Measurements from ENCODE around the gene SCFD2.

DNA sequence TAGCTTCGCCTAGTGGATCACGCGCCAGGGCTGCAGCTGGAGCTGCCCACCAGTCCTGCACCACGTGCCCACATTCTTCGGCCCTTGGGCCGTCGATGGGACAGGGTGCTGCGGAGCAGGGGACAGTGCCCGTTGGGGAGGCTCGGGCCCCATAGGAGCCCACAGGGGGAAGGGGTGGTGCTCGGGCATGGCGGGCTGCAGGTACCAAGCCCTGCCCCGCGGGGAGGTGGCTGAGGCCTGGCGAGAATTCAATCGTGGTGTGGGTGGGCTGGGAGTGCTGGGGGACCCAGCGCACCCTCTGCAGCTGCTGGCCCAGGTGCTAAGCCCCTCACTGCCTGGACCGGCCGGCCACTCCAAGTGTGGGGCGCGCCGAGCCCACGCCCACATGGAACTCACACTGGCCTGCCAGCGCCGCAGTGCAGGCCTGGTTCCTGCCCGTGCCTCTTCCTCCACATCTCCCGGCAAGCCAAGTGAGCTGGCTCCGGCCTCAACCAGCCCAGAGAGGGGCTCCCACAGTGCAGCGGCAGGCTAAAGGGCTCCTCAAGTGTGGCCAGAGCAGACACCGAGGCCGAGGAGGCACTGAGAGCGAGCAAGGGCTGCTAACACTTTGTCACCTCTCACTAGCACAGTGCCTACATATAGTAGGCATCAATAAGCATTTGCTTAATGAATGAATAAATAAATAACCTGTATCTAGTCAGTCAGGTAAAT lies 11.7 kb downstream of the SCFD2 start:
- TF ChIP-seq, protein P1, sequence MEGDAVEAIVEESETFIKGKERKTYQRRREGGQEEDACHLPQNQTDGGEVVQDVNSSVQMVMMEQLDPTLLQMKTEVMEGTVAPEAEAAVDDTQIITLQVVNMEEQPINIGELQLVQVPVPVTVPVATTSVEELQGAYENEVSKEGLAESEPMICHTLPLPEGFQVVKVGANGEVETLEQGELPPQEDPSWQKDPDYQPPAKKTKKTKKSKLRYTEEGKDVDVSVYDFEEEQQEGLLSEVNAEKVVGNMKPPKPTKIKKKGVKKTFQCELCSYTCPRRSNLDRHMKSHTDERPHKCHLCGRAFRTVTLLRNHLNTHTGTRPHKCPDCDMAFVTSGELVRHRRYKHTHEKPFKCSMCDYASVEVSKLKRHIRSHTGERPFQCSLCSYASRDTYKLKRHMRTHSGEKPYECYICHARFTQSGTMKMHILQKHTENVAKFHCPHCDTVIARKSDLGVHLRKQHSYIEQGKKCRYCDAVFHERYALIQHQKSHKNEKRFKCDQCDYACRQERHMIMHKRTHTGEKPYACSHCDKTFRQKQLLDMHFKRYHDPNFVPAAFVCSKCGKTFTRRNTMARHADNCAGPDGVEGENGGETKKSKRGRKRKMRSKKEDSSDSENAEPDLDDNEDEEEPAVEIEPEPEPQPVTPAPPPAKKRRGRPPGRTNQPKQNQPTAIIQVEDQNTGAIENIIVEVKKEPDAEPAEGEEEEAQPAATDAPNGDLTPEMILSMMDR (IDR thresholded peaks at IDR 0.05; ENCODE audit: low read depth, low read length) = no peak
- no peak for TF ChIP-seq EZH2phosphoT487 (IDR thresholded peaks at IDR 0.05; ENCODE audit: low read depth)
